Measurements from ENCODE around the gene FAF1.

Gene FAF1

DNA sequence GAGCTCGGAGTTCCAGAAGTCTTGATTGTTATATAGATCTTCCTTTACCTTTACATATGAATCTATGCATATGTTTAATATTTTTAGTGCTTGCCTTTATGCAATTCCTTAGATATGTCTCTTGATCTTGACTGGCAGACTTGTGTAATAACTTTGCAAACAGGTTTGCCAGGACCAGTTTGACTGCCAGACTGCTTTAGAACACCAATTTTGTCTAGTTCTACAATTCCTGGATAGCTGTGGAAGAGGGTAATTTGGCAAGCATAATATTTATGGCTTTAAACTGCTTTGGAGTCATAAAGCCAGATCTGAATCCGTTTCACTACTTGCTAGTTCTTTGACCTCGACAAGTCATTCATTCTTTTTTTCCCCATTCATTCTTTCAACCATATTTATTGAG, 250.0 kb downstream of the FAF1 start:
- no peak for DNase-seq (ENCODE audit: extremely low read depth in 1 of 2, low read depth in 1 of 2)

DNA sequence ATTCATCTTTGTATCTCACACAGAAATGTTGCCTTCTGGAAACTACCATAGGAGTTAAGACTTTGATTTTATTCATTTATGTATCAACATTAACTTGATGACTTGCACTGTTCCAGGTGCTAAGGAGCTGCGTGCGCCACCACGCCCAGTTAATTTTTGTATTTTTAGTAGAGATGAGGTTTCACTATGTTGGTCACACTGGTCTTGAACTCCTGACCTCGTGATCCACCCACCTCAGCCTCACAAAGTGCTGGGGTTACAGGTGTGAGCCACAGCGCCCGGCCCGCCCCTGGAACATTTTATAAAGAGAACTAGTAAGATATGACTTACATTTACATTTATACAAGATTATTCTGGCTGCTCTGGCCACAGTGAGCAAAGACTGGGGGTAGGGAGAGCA, 252.2 kb downstream of the FAF1 start:
- no peak for DNase-seq (ENCODE audit: extremely low read depth in 1 of 2, low read depth in 1 of 2)

DNA sequence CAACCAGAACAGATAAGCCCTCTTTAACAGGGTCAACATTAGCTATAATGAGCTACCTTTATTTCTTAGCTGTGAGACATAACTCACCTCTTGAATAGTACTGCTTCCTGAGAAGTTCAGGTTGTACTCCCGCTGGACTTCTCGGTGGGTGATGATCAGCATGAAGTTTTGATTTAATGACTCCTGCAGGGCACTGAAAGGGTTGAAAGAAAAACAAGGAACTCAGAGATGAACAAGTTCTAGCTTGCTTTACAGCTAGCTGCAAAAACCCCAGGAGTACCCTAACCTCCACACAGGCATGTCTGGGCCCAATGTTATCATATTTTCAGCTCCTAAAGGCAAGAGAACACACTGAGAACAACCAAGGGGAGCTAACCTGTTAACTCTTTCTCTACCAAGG, 254.4 kb downstream of the FAF1 start:
- DNase-seq (ENCODE audit: extremely low read depth in 1 of 2, low read depth in 1 of 2): no peak

DNA sequence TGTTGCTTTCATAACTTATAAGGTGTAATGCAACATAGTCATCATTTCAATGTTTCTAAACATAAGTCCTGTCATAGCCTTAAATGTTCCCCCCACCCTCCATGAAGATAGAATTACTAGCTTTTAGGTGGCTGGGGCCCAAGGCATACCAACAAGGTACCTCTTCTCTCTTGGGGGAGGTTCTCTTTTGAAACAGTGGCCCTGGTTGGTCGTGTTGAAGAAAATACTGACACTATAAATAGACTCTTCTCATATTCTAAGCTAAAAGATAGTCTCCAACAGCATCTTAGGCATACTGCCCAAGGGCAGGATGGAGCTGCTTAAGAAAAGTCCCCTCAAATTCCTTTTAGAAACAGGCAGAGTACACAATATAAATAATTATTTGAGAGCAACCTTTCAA, 255.0 kb downstream of the FAF1 start:
- DNase-seq (ENCODE audit: extremely low read depth in 1 of 2, low read depth in 1 of 2): no peak

DNA sequence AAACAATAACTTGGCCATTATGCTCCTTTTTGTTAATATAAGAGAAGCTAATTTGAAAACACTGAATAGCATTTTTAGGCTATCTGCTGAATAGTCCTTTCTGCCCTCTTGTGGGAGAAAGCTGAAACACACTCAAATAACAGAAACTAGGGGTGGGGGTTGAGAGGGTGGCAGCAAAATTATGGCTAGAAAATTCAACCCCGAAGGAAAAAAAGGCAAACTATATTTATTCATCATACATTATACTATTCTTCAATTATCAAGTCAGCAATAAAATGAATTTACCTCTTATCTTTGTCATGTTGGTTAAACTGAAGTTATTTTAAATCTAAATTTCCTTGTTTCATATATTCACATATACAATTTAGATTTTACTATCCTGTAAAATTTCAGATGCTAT, 255.9 kb downstream of the FAF1 start:
- no peak for DNase-seq (ENCODE audit: extremely low read depth in 1 of 2, low read depth in 1 of 2)

DNA sequence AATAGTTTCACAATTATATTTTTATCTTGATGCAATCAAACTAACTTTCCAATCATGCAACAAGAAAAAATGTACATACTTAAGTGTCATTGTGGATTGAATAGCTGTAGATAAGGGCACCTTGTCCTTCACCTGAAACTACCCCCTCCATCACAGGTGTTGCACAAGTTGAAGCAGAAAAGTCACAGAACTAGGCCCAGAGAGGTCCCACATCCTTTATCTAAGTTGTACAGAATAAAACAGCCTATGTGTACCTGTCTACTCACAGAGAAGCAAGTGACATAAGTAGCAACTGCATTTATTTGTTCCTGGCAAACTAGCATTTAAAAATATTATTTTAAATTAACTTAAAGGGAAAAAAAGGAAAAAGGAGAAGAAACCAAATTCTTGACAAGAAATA, 256.8 kb downstream of the FAF1 start:
- DNase-seq (ENCODE audit: extremely low read depth in 1 of 2, low read depth in 1 of 2): no peak

DNA sequence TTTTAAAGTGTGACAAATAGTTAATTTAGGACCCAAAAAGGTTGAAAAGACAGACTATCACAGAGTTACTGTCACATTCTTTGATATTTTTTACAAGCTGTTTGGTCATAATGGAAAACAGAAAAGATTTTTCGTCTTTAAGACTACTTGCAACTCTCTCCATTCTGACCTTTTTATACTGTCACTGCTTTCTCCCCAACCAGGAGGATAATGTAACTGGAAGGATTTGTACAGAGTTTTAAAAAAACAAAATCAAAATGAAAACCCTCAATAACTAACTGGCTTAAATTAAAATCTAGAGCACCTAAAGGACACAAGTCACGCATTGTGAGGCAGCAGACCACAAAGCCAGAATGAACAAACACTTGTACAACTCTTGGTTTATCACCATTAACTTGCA, 257.7 kb downstream of the FAF1 start:
- DNase-seq (ENCODE audit: extremely low read depth in 1 of 2, low read depth in 1 of 2): no peak

DNA sequence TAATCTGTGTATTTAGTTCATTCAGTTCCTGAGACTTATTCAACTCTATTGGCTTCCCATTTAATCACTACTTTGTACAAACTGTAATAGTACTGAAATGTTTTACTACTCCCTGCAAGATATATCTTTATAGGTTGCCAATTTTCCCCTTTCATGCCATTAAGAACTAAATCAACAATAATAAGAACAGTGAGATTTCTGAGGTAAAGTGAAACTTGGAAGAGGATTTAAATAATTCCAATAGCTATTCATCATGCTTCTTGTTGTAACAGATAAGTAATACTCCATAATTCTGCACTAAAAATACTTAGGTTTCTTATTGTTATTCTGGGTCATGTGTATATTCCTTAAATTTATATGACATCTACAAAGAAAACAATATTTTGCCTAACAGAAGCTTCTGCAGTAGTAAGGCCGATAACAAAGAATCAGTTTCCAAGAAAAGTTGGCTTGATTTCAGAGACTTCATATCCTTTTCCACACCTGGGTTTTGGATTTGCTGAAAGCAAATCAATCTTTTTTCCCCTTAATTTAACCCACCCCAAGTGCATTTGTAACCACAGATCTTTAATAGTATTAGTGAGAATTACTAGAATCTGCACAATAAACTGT, 258.3 kb downstream of the FAF1 start:
- DNase-seq (ENCODE audit: extremely low read depth in 1 of 2, low read depth in 1 of 2): no peak

DNA sequence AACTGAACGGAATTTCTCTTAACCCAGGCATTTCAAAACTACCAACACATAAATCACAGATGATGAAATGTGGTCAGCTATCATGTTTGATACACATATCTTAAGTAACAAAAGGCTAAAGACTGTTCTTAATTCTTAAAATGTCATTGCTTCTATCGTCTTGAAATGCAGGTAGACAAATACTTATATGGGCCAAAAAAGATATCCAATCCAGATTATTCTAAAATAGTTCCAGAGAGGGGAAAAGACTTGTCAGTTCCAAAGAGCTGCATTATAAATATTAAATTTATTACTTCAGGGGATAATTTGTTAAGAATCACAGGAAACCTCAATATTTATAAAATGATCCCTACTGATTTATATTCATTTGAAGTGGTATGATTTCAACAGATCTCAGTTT, 259.4 kb downstream of the FAF1 start:
- DNase-seq (ENCODE audit: extremely low read depth in 1 of 2, low read depth in 1 of 2): no peak

DNA sequence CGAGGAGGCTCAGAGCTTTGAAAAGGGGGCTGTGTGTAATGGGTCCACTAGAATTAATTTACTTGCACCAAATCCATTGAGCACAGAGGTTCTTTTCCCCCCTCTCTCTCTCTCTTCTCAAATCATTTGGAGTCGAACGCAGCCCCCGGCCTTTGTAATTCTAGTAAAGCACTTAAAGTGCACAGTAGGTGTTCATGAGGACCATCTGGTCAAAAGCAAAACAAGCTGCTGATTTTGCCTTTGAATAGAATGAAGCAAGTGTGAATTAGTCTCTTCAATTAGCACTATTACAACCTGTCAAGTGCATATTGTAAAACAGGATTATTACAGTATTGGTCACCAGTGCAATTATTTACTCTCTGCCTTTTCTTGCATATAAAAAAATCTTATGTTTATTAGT, 259.9 kb downstream of the FAF1 start:
- DNase-seq (ENCODE audit: extremely low read depth in 1 of 2, low read depth in 1 of 2): no peak

DNA sequence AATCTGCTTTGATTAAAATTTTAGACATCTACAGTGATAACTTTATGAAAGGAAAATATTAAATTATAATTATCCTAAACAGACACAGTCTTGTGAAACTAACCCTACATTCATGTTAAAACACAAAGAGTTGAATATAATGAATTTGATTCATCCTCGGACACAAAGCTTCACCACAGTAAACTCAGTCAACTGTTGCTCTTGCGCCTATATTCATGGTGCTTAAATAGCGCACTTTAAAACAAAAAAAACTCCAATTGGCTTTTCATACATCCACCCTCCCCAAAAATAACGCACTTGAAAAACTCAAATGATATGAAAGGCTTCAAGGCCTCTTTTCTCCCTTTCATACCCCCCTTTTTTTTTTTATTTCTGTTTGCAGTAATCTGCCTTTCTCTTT, 260.3 kb downstream of the FAF1 start:
- no peak for DNase-seq (ENCODE audit: extremely low read depth in 1 of 2, low read depth in 1 of 2)

DNA sequence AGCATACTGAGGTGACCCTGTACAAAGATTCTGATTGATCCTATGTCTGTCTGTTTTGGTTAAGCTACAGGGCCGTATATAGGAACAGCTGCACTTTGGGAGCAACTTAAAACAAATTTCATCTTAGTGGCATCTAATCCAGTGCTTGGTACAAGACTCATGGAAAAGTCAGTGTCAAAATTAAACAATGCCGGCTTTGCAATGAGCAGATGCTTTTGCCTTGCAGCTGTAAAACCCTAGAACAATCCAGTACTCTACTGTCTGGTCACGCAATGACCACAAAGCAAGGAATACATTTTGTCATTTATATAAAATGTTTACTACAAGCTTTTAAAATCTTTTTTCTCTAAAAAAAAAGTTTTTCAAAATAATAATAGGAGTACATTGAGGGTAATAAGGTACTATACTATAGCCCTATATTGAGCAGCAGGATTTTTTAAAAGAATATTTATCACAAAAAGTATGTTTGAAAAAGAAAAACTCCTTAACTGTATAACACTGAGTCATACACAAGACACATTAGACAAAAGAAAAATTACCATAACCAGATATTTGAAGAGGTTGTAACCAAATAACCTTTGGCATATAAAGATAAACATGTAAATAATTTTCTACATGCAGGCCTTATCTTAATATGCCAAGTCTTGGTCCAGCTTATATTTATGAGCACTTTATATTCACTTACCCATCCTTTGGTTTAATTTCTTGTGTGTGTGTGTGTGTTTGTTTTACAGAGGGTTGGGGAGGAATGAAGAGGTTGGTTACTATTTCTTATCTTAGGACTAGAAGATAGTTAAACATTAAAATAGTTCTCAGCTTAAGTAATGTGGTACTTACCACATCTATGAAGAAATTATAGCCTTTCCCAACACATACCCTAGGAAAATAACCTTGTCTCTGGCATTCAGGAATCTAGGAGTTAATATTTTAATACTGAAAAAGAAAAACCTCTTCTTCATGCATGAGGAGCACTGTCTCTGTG, 262.3 kb downstream of the FAF1 start:
- DNase-seq (ENCODE audit: extremely low read depth in 1 of 2, low read depth in 1 of 2): no peak

DNA sequence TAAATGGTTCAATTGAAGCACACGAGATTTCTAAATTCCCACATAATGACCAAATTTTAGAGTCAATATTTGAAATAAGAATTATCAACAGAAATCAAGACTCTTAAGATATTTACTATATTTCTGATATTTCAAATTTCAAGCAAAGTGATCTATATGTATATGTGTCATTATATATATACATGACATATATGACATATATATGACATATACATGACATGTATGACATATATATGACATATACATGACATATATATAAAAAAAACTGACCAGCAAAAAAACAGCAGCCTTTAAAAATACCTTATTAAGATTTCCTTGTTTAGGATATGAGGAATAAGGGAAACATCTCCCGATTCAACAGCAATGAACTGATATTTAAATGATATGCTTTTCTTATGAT, 266.2 kb downstream of the FAF1 start:
- no peak for DNase-seq (ENCODE audit: extremely low read depth in 1 of 2, low read depth in 1 of 2)

DNA sequence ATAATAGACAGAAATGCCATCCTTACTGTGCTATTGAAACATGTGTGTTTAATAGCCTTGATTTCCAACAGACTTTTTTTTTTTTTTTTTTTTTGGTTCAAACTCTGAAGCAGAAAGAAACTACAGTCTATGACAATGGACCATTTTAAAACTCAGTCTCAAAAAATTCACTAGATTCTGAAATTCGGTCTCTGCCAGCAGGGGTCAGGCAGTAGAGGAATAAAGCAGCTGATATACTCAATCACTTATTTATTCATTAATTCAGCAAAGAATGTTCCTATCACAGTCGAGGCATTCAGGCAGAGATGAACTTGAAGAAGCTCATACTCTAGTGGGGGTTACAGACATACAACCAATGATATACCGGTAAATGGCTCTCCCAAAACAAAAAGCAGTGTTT, 275.9 kb downstream of the FAF1 start:
- DNase-seq (ENCODE audit: extremely low read depth in 1 of 2, low read depth in 1 of 2): no peak

DNA sequence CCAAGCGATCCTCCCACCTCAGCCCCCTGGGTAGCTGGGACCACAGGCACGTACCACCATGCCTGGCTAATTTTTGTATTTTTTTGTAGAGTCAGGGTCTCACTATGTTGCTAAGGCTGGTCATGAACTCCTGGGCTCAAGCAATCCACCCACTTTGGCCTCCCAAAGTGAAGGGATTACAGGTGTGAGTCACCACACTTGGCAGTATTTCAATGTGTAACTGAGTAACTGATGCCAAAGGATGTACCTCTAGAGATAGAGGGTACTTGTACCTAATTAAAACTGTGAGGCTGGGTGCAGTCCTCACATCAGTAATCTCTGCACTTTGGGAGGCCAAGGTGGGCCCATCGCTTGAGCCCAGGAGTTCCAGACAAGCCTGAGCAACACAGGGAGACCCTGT, 278.1 kb downstream of the FAF1 start:
- DNase-seq (ENCODE audit: extremely low read depth in 1 of 2, low read depth in 1 of 2): no peak

DNA sequence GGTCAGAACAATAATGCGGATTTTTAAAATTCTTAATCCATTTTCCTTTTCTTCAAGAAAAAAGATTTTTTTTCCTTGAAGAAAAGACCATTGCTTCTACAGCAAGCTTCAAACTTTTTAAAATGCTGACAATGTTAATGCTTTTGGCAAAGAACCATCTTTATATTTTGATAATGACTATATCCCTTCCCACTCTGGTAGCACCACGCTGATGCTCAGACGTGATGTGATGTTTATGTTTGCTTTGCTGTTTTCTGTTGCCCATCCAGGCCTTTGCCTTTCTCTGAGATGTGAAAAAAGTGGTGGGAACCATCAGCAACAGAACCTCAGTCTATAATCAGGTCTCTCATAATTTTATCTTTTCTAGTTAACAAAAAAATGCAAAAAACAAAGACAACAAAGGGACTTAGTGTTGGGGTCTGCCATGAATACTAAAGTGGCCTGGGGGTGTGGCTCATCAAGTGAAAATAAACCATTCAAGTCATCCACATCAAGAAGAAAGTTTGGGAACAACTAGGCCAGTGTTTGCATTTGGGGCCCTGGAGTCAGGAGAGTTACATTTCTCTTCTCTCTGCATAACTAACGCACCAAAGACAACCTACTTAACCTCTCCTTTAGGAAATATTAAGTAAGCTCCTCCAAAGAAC, 292.2 kb downstream of the FAF1 start:
- no peak for DNase-seq (ENCODE audit: extremely low read depth in 1 of 2, low read depth in 1 of 2)

DNA sequence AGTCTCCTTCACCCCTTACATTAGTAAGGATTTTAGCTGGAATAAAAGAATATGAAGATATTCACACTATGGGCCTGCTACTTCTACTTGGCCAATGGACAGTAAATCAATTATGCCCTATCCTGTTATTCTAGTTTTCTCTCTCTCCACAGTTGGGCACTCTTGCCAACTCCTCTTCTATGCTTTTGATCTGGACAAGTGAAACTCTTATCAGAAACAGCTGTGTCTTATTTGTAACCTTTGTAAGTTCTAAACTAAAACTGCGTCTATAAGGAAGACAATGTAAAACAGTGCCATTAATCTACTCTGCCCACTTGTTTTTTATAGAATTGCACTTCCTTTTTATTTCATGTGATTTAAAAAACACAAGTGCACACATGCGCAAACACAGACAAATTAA, 292.8 kb downstream of the FAF1 start:
- no peak for DNase-seq (ENCODE audit: extremely low read depth in 1 of 2, low read depth in 1 of 2)

DNA sequence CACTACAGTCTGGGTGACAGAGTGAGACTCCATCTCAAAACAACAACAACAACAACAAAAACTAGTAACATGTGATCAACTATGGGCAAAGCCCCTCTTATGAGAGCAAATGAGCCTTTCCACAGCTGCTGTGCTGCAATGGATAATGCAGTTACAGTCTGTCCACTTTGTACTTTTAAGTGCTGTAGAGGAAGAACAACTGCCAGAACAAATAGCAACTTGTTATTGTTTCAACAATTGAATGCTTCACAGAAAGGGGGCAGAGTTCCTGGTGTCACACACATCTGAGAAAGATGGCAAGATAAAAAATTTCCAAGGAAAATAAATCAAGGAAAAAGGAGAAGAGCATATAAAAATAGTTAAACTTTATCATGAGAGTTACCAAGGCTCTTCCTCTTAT, 293.2 kb downstream of the FAF1 start:
- no peak for DNase-seq (ENCODE audit: extremely low read depth in 1 of 2, low read depth in 1 of 2)

DNA sequence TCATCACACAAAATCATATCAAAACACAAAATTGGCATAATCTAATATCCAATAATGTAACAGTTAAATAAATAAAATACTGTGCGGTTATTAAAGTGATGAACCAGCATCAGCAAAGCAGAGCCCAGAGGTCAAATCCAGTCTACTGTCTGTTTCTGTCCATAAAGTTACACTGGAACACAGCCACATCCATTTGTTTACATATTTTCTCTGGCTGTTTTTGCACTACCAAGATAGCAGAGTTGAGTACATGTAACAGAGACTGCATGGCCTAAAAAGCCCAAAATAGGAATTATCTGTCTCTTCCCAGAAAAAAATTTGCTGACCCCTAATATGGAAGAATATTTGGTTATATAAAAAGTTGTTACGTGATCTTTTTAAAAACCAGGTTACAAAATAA, 294.7 kb downstream of the FAF1 start:
- no peak for DNase-seq (ENCODE audit: extremely low read depth in 1 of 2, low read depth in 1 of 2)

DNA sequence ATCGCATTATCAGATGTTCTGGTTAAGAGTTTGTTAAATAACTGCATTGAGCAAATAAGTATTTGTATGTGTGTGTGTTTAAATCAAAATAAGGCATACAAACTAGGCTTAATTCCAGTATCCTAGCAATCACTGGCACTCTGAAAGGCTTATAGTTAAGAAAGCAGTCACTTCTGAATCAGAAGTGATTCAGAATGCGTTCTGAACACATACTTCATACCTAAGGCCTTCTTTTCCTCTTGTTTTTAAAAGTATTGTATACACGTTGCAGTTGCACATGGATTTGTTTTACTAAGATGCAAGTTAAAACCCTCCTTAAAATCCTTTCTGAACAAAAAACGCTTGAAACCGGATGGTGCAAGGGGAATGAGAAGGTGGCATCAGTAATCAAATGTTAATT, 298.4 kb downstream of the FAF1 start:
- no peak for DNase-seq (ENCODE audit: extremely low read depth in 1 of 2, low read depth in 1 of 2)

DNA sequence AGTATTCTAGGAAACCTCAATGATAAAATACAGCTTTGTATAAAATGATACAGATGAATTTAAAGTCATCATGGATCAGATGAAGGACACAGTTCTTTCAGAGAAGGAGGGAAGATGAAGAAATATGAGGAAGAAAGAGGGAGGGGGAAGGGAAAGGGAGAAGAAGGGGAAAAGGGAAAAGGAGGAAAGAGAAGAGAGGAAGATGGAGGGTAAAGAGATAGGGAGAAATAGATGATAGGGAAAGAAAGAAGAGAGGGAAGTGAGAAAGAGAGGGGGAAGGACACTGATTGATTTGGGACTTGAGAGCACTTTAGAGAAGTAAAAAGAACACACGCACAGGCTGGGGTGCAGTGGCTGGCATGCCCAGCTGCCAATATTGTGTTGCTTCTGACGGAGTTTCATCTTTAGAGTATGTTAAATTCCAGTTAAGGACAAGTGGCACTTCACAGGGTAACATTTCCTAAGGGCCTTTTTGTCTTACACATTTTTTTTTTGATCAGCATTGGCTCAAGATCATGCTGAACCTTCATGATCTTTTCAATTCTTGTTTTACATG, 300.9 kb downstream of the FAF1 start:
- DNase-seq (ENCODE audit: extremely low read depth in 1 of 2, low read depth in 1 of 2): no peak
